HS-27A (cell line): ENCODE measurements around the gene CARD18.

Experiments
- DNase-seq: peaks from one replicate; pipeline ENCODE4 v3.0.0-alpha.2; 2012; ENCODE audit warnings: low read depth, missing footprints

Gene CARD18, protein sequence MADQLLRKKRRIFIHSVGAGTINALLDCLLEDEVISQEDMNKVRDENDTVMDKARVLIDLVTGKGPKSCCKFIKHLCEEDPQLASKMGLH

GRCh38 chr11:105139669-105140068 lies at the start of gene CARD18:
Gene CARD18 (minus strand): TSS chr11:105139769. CDS start chr11:105139726, 43 bp downstream.
- no peak for DNase-seq

DNA sequence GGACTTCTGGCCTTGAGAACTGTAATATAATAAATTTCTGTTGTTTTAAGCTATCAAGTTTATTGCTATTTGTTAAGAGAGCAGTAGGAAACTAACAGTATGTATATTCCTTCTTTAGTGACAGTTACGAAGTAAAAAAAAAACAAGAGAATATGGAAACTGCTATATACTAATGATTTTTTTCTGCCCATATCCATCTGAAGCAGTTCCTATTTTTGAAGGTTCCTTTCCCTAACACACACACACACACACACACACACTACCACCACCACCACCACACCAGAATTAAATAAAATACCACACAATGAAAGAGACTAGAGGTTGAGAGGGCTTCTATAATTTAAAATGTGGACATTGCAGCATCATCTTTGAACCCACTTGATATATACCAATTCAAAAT lies 44.4 kb upstream of the CARD18 start:
- DNase-seq = no peak

DNA sequence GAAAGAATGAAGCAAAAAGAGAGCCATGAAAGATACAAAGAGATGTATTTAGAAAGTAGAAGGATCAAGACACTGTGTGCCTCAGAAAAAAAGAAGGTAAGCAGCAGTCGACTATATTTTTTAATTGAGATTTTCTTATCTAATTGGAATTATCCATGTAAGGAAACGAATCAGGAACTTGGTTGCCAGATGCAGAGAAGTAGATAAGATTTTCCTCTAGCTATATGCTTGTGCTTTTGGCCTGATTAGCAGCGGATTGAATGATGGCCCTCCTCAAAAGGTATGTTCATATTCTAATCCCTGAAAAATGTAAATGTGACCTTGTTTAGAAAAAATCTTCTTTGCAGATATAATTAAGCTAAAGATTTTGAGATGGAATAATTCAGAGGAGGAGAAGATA lies 43.9 kb upstream of the CARD18 start:
- no peak for DNase-seq

DNA sequence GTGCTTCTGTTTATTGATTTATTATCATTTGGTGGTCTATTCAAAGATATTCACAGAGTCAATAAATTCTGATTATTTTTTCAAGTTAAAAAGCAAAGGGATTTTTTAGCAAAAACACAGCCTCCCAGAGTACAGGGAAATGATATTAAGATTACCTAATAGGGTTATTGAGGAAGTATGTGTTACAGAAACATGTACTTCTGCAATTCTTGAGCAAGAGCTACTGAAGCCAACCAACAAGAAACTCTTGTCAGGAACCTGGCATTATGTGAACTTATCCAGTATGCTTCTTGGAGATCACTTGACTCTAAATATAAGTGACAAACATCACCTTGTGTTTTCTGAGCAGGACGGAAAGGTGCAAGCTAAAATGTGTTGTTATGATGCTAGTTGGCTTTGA lies 42.0 kb upstream of the CARD18 start:
- DNase-seq = no peak

- DNase-seq = no peak
Observed at GRCh38 chr11:105181100-105181499, 41.5 kb upstream of the CARD18 start.

DNA sequence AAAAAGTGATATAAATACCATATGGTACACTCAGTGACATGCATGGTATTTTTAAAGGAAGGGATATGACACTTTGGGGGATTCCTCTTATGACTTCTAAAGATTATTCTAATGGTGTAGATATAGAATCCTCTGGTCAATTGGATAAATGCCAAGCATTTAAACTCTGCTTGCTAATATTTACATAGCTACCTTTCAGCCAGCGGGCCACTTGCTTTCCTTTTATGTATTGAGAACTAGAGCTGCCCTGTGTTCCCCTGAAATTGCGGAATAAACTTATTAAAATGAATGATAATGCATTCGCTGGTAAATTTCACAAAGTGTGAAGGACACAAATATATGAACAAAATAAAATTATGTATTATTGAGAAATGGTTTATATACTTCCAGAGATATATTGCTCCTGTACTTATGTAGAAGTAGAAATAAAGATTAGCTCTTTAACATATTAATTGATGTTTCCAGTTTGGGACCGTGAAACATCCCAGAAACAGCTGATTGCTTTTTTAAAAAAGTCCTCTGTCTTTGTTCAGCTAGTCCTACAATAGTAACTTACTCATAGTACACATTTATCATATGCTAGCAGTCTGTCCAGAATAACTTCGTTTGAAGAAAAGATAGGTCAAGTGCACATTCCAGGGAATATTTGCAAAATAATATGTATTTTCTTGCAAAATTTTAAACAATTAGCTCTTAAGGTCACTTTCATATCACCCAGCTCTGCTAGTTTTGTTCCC lies 40.1 kb upstream of the CARD18 start:
- DNase-seq = no peak

DNA sequence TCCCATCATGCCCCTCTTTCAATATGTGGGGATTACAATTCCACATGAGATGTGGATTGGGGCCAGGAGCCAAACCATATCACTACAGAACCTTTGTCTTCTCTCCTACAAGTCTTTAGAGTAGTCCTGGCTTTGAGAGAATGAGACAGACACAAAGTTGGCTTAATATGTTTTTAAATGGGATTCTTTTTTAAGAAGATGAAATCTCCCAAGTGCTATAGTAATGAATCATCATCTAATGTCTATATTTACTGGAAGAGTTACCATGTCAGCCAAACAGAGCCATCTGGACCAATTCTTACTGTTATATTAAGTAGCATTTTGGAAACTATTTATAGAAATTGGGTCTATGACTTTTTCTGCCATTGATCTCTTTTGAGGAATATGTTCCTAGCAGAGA lies 38.1 kb upstream of the CARD18 start:
- peak; percentile 19 for DNase-seq

DNA sequence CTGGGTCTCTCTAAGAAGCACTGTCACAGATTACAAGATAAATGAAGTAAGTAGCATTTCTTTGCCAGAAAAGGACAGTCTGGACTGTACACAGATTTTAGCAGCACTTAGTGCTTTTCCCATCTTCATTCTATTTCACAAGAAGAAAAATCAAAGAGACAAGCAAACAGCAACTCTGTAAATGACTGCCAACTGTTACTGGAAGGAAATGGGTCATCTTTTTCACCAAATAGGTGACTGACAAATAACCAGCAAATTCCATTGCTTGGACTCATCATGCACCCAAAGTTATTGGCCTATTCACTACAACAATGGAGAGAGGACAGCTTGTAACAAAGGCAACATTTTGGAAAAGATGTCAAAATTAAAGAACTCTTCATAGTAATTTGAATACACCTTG lies 28.9 kb upstream of the CARD18 start:
- no peak for DNase-seq

DNA sequence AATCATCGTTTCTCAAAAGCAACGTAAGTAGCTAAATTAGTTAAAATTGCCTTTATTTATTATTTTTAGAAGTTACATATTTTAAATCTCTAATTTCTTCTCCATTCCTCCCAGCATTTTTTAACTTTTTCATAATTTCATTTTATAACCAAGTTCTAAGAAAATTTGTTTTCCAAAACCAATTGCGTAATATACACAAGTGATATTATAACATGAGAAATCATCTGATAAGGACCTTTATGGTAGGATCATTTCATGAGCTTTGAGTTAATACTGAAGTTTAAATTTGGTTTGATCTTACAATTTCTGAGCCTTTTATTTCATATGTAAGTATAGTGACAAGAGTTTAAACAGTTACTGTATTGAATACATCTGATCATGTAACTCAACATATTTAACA lies 27.7 kb upstream of the CARD18 start:
- no peak for DNase-seq

GRCh38 chr11:105164208-105164607 lies 24.6 kb upstream of the CARD18 start:
- DNase-seq = no peak

DNA sequence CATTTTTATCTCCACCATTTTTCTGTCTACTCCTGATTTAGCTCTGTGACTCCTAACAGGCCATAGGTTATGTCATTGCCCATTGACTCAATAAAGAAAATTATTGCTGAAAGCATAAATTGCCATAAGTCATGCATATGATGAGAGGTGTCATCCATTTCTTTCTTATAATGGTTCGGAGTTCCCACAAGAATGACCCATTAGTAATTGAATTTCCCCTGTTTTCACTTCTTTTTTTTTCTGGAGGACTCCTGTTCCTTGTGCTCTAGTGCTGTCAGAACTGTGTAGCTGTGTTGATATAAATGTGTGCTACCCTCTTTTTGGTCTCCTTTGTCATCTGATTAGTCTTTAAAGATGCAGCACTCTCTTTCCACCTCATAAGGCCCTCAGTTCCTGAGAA lies 22.9 kb upstream of the CARD18 start:
- no peak for DNase-seq

GRCh38 chr11:105158436-105158835 lies 18.9 kb upstream of the CARD18 start:
- no peak for DNase-seq

DNA sequence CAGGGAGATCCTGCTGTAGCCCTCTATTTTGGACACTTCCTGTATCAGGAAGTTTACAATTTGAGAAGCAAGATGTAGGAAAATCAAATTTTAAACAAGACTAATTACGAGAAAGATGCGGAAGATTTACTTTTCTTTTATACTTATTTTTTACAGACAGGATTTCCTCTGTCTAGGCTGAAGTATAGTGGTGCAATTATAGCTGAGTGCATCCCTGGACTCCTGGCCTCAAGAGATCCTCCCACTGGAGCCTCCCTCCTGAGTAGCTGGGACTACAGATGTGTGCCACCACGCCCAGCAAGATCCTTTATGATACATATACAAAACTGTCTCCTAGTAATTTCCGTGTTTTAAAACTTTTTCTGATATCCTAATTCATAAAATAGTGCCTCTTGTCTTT lies 17.2 kb upstream of the CARD18 start:
- no peak for DNase-seq

GRCh38 chr11:105156231-105156630 lies 16.7 kb upstream of the CARD18 start:
- DNase-seq = no peak

DNA sequence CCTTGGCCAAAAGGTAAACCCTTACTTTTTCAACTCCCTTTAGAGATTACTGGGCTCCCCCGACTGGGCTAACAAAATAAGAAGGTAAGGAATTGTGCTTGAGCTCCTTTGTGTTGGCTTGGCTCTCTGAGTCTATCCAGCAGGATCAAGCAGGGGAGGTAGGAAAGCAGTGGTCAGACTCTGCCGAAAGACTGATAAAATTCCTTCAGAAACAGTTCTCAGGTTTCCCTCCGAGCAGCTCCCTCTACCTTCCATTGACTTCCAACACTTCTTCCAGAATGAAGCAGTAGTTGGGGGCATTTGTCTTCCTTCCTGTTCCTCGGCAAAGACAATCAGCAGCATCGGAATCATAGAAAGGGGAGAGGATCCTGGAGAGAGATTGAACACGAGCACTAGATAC lies 16.1 kb upstream of the CARD18 start:
- DNase-seq = no peak

DNA sequence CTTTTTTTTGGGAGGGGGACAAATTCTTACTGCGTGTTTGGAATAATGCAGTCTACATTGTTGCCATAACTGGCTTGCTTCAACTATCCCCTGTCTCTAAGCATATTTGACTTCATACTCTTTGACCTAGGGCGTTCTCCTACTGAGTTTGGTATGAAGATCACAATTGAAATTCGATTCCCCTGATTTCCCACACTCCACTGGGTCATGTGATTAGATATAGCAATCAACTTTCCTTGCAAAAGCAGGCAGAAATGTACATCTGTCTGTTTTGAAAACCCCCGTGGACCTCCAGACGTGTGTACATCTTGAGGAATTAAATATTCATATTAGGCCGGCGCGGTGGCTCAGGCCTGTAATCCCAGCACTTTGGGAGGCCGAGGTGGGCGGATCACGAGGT lies 13.8 kb upstream of the CARD18 start:
- DNase-seq = no peak

GRCh38 chr11:105152560-105152959 lies 13.0 kb upstream of the CARD18 start:
- no peak for DNase-seq

GRCh38 chr11:105152021-105152512 lies 12.5 kb upstream of the CARD18 start:
- no peak for DNase-seq

GRCh38 chr11:105149477-105149876 lies 9.9 kb upstream of the CARD18 start:
- no peak for DNase-seq

DNA sequence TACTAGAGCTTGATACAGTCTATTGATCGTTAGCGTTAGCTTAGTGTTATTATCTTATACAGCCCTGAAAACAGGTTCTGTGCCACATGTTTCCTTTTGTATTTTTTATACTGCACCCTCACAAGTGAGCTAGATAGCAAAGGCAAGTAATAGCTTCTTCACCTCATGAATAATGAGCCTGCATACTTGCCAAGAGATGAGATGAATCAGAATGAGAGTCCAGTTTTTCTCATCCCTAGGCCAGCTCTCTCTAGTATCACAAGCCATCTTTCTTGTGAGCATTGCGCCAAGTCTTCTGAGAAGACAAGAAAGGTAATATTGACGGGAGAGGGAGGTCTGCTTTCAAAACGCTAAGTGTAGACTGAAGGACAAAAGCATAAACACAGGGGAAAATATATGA lies 8.7 kb upstream of the CARD18 start:
- DNase-seq = no peak

DNA sequence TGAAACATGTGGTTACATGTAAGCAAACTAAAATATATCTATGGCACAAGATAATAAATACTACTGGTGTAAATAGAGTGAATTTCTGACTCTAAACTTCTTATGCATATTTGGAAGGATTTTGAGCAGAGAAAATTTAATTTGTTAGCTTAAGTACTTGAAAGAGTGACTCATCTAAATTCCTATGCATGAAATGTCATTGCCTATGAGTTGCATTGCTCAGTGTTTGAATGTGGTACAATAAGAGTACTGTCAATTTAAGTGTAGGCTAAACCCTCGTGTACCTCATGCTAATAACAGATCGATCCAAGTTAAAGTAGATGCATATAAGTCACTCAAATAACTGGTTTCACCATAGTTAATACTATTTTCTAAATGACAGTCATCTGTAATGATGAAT lies 5.3 kb upstream of the CARD18 start:
- no peak for DNase-seq

DNA sequence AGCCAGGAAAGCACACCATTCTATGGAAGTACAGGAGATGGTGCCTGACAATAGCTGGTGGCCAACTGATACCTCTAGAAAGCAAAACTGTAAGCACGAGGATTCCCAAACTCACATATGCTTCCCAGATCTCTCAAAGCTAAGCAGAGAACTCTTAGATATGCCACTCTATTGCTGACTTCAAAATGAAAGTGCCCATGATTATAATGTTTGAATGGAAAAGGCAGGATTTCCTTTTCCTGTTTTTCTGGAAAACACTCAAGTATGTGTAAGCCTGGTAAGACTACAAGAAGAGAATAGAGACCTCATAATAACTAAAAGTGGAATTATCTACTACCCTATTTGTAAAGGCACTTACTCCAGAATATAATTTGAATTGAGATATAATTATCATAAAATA lies 2.6 kb upstream of the CARD18 start:
- no peak for DNase-seq

- DNase-seq = no peak
Observed at GRCh38 chr11:105137286-105137685, 2.3 kb downstream of the CARD18 start.

- no peak for DNase-seq
Observed at GRCh38 chr11:105135883-105136282, 3.7 kb downstream of the CARD18 start.
